KOPT-K1 (cell line): ENCODE results near the gene BLVRA.

ENCODE experiments used
- H3K27ac ChIP-seq: fragments of 200-600 bp; sonication (generic); 2 replicates; pipeline ENCODE4 v1.5.1; 2016; ENCODE audit warnings: antibody characterized with exemption, mild to moderate bottlenecking, low read depth, low read length; ENCODE audit not compliant: poor library complexity, severe bottlenecking
- H3K36me3 ChIP-seq: fragments of 200-600 bp; sonication (generic); 2 replicates; pipeline ENCODE4 v1.5.1; 2017; ENCODE audit warnings: antibody characterized with exemption, mild to moderate bottlenecking, low read length, moderate library complexity; ENCODE audit not compliant: insufficient read depth
- H3K9me3 ChIP-seq: fragments of 200-600 bp; sonication (generic); 2 replicates; pipeline ENCODE4 v1.5.1; 2017; ENCODE audit warnings: antibody characterized with exemption, low read length, mild to moderate bottlenecking; ENCODE audit not compliant: insufficient read depth, poor library complexity, severe bottlenecking

The BLVRA gene

GRCh38 chr7:43838201-43838658, 79.8 kb downstream of the BLVRA start:
- peak overlapping the region; percentile 33 for H3K27ac ChIP-seq
- H3K36me3 ChIP-seq, result no peaks in the 10 kb centered on the region
- no peaks in the 10 kb centered on the region for H3K9me3 ChIP-seq

GRCh38 chr7:43843296-43843695, 84.8 kb downstream of the BLVRA start:
- Histone ChIP-seq H3K27ac (no peak overlapping the region), H3K36me3 (no peaks in the 10 kb centered on the region), H3K9me3 (no peaks in the 10 kb centered on the region)

DNA sequence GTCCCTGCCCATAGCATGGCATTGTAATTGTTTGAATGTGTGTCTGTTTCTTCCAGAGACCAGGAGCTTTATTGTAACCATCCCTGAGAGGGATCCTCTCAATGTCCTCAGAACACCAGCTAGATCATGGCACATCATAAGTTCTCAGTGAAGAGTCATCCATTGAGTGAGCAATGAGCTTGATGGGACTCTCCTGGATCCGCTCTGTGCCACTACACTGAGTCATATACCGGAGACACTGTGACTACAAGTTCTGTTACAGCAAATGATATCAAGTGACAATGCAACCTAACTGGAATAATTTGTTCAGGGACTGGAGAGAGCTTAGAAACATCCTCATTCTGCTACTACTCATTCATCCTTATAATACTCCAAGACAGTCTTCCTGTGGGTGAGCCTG, 85.8 kb downstream of the BLVRA start:
- no peaks in the 10 kb centered on the region for H3K36me3 ChIP-seq
- H3K27ac ChIP-seq, result no peak overlapping the region
- no peaks in the 10 kb centered on the region for H3K9me3 ChIP-seq

DNA sequence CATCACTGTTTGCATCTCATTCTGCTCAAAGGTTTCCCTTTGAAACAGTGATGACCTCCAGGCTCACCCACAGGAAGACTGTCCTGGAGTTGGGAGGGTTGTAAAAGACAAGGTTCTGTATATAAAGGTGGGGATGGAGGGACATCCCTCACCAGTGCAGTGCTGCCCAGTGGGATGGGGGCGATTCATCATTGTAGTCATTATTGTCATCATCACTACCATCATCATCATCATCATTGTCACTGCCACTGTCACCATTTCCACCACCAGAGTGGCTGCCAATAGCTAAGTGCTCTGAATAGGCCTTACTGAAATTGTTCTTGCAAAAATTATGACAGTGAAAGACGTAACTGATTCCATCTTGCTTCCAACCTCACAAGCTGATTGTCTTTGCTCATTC, 86.2 kb downstream of the BLVRA start:
- no peaks in the 10 kb centered on the region for H3K36me3 ChIP-seq
- no peaks in the 10 kb centered on the region for H3K9me3 ChIP-seq
- H3K27ac ChIP-seq, result no peak overlapping the region

GRCh38 chr7:43847496-43847895, 89.0 kb downstream of the BLVRA start:
- no peaks in the 10 kb centered on the region for H3K9me3 ChIP-seq
- H3K36me3 ChIP-seq, result no peaks in the 10 kb centered on the region
- H3K27ac ChIP-seq, result no peak overlapping the region

DNA sequence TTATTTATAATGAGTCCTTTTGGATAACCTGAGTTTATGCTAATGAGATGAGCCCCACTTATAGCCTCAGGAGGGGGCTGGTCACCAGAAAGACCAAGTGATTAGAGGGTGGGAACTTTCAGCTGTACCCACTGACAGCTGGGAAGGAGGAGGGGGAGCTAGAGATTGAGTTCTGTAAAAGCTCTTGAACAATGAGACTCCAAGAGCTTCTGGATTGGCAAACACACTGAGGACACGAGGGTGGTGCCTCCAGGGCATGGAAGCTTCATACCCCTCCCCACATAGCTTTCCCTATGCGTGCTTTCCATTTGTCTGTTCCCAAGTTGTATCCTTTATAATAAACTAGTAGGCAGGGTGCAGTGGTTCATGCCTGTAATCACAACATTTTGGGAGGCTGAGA, 90.6 kb downstream of the BLVRA start:
- Histone ChIP-seq H3K27ac (no peak overlapping the region), H3K9me3 (no peaks in the 10 kb centered on the region), H3K36me3 (no peaks in the 10 kb centered on the region)

DNA sequence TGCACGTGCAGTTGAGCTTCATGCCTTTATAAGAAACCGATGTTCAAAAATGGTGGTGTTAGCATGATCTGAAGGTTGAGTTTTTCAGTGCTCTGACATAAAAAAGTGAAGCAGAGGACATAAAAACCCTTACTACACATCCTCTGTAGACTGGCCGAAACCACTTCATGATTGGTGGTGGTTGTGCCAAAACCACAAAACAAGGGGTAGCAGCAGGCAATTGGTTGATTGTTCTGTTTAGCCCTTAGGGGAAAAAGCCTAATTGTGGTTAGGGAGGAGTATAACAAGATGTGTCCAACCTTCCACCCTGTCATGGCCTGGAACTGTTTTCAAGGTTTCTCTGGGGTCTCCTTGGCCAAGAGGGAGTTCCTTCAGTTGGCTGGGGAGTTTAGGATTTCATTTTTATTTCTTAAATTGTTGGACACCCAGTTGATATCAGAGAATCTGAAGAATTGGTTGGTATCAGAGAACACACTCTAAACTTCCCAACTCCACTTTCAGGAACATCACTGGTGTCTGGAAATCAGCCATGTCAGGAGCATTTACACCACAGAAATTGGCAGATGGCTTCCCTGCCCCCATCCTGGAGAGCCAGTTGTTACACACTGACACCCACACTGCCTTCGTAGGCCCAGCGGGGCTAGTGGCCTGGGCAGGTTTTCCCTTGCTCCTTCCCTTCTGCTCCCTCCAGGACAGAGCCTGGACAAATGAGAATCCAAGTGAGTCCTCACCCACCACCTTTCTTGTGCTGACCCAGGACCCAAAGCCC, 92.1 kb downstream of the BLVRA start:
- Histone ChIP-seq H3K36me3 (no peaks in the 10 kb centered on the region), H3K27ac (no peak overlapping the region), H3K9me3 (no peaks in the 10 kb centered on the region)

- H3K9me3 ChIP-seq, result no peaks in the 10 kb centered on the region
- H3K36me3 ChIP-seq, result no peaks in the 10 kb centered on the region
- H3K27ac ChIP-seq, result no peak overlapping the region
These were observed 93.3 kb downstream of the BLVRA start for GRCh38 chr7:43851805-43852204.

DNA sequence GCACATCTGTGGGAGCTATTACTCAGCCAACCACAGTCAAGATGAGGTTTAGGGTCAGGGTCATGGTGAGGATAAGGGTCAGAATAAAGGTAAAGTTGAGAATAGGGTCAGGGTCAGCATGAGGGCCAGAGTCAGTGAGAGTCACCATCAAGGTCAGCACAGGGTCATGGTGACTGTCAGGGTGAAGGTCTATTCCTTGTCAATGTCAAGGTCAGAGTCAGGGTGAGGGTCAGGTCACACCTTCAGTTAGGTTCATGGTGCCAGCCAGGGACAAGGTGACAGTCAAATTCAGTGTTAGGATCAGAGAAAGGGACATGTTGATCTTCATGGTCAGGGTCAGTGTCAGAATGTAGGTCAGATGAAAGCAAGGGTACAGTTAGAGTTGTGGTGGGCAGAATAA, 96.7 kb downstream of the BLVRA start:
- Histone ChIP-seq H3K36me3 (no peaks in the 10 kb centered on the region), H3K27ac (no peak overlapping the region), H3K9me3 (peaks cover 15% of the 10 kb centered on the region)

- Histone ChIP-seq H3K36me3 (no peaks in the 10 kb centered on the region), H3K27ac (no peak overlapping the region), H3K9me3 (peaks cover 15% of the 10 kb centered on the region)
These were observed 97.8 kb downstream of the BLVRA start for GRCh38 chr7:43856316-43856715.
